ENCODE measurements around the gene ZFAND3.

ZFAND3 gene

DNA sequence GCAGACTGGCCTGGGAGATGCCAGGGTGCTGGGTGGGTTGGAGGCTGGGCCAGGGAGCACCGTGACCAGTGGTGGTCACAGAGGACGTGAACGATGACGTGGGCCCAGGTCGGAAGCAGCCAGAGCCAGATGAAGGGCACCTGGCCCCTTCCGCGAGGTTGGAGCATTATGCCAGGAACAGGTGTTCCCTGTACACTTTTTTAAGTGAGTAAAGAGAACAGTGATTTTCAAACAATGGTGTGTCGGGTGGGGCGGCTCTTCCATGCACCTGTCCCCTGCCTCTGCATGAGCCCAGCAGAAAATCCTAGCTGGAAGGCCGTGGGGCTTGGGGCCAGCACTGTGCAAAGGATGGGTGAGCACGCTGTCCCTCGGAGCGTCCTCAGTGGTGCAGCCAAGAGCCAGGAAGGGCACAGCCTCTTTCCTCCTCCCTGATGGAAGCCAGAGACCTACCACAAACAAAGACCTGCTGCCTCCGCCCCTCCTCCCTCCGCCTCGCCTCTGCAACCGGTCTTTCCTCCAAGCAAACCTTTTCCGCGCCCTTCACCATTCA is 350.5 kb downstream of the ZFAND3 start:
- Histone ChIP-seq H3K36me3 (peaks cover 0 to 24% (median 0%) of the 10 kb centered on the region in 11 experiments; a peak in 5 of 22 replicates), H3K4me3 (no peak overlapping the region), H3K27ac (no peak overlapping the region), H3K4me1 (peaks cover 0 to 12% (median 9%) of the 10 kb centered on the region in 10 experiments; a peak in 13 of 20 replicates), H3K27me3 (no peaks in the 10 kb centered on the region), H3K9me3 (replicated peaks in 1 of 11) (no peaks in the 10 kb centered on the region), H4K20me1 (peaks cover 0 to 27% (median 0%) of the 10 kb centered on the region in 11 experiments; a peak in 7 of 22 replicates), H3K9ac (no peak overlapping the region), H3K4me2 (no peak overlapping the region)
- no peak for TF ChIP-seq Cebpa-rat (IDR thresholded peaks at IDR 0.05)

DNA sequence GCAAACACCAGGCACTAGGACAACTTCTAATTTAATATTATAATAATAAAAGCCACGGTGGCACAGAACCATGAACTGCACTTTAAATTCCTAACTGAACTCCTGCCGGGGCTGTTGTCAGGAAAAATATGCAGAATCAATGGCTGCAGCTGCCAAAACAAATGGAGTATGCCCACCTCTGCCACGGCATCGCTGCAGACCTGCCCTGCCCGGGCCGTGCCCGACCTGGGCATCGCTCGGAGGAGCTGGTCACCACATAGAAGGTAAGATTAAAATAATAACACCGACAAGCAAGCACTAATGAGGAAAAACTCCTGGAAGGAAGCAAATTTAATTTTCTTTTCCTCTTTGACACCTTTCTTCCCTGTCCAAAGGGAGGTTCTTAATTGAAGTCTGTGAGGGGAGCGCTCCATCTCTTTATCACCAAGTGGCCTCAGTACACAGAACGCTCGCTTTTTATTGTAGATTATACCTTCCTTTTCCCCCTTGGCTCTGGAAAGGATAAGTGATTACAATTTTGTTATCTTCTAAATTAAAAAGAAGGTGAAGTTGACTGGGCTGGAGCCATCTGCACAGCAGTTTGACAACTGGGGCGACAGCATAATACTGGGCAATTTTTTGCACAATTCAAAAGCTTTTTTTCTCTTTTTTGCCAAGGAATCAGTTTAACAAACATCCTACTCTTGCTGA is 351.3 kb downstream of the ZFAND3 start:
- H3K36me3 ChIP-seq: peaks cover 0 to 26% (median 0%) of the 10 kb centered on the region in 11 experiments; a peak in 5 of 22 replicates
- no peak overlapping the region for H3K27ac ChIP-seq
- H4K20me1 ChIP-seq: peaks cover 0 to 27% (median 0%) of the 10 kb centered on the region in 11 experiments; a peak in 7 of 22 replicates
- H3K4me1 ChIP-seq: peaks cover 0 to 12% (median 9%) of the 10 kb centered on the region in 10 experiments; a peak in 13 of 20 replicates
- no peak overlapping the region for H3K4me3 ChIP-seq
- no peaks in the 10 kb centered on the region for H3K27me3 ChIP-seq
- no peaks in the 10 kb centered on the region for H3K9me3 ChIP-seq (replicated peaks in 1 of 11)
- H3K9ac ChIP-seq: no peak overlapping the region
- H3K4me2 ChIP-seq: no peak overlapping the region
- no peak for TF ChIP-seq Cebpa-rat (IDR thresholded peaks at IDR 0.05)

DNA sequence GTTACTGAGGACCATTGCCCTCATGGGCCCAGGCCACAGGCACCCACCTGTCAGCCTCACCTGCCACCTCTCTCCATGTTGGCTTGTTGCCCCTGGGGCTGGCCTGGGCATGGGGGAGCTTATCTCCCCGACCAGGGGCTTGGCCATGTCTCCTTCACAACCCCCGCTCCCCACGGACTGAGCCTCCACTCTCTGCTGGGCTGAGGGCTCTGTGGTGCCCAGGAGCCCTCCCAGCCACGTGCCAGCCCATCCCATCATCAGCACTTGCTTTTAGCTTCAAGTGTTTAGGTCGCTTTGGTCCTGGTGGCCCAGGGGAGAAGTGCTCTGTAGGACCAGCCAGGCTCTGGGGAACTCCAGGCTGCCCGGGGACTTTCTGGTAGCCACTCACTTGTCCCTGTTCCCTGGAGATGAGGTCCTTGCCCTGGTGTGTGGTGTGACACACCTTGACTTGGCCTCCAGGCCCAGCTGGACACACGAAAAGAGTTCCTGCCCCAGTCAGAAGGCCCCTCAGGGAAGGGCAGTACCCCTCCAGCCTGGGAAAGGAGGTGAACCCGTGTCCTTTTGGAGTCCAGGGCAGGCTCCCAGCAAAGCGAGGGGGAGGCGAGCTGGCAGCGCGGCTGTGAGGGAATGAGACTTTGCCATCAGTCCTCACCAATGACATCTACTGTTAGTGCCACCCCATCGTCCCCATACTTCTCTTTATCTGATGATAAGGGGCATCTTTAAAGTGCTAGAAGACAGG is 352.6 kb downstream of the ZFAND3 start:
- Histone ChIP-seq H3K36me3 (peaks cover 0 to 26% (median 0%) of the 10 kb centered on the region in 11 experiments; a peak in 5 of 22 replicates), H4K20me1 (peaks cover 0 to 31% (median 0%) of the 10 kb centered on the region in 11 experiments; a peak in 7 of 22 replicates), H3K4me2 (no peak overlapping the region), H3K9me3 (replicated peaks in 1 of 11) (no peaks in the 10 kb centered on the region), H3K27ac (no peak overlapping the region), H3K4me3 (no peak overlapping the region), H3K9ac (no peak overlapping the region), H3K4me1 (peaks cover 0 to 12% (median 9%) of the 10 kb centered on the region in 10 experiments; a peak in 13 of 20 replicates), H3K27me3 (no peaks in the 10 kb centered on the region)
- TF ChIP-seq Cebpa-rat (IDR thresholded peaks at IDR 0.05): no peak

DNA sequence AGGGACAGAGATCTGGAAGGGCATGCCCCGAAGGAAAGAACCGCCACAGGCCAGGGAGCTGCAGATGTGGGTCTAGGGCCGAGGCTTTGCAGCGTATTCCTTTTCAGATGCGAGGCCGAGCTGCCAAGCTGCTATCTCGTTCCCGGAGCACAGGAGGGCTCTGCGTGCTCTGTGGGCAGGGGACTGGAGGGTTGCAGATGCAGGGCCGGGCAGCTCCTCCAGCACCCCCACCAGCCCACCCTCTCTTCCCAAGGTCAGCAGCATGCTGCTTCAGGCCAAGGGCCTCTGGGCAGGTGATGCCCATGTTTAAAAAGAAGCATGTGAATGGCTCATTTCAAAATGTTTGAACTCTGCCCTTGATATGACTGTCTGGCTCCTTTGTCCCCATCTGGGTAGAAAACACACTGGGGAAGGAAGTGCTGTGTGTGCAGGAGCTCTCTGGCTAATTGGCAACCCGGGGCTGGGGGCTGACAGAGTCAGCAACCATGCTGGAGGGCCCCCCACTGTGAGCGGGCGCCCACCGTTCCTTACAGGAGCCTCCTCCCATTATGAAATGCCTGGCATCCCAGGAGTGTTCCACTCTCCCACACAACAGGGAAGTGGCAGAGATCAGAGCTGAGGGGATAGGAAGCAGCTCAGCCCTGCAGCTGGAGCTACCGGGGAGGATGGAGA is 353.3 kb downstream of the ZFAND3 start:
- H3K9me3 ChIP-seq (replicated peaks in 1 of 11): no peaks in the 10 kb centered on the region
- H3K27ac ChIP-seq: no peak overlapping the region
- H3K4me3 ChIP-seq: no peak overlapping the region
- no peak for TF ChIP-seq Cebpa-rat (IDR thresholded peaks at IDR 0.05)
- no peaks in the 10 kb centered on the region for H3K27me3 ChIP-seq
- peaks cover 0 to 5% (median 2%) of the 10 kb centered on the region in 10 experiments; a peak in 13 of 20 replicates for H3K4me1 ChIP-seq
- no peak overlapping the region for H3K9ac ChIP-seq
- H3K4me2 ChIP-seq: no peak overlapping the region
- peaks cover 0 to 26% (median 0%) of the 10 kb centered on the region in 11 experiments; a peak in 5 of 22 replicates for H3K36me3 ChIP-seq
- peaks cover 0 to 25% (median 0%) of the 10 kb centered on the region in 11 experiments; a peak in 7 of 22 replicates for H4K20me1 ChIP-seq

DNA sequence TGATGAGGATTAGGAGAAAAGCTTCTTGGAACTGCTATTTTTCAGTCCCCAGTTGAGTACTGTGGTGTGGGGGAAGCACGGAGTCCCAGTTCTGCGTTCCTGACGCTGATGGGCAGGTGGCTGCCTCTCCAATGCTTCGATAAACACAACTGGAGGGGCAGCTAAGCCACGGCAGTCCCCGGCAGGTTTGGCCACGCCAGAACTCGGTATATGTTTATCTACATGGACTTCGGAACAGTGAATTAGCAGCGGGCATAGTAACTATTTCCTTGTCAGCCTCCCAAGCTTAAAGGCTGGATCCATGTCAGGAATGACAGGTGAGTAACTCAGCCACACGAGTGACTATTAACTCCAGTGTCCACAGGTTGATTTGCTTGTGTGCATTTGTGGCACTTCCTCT is 354.4 kb downstream of the ZFAND3 start:
- H3K9me3 ChIP-seq (replicated peaks in 1 of 11): no peaks in the 10 kb centered on the region
- no peak overlapping the region for H3K4me2 ChIP-seq
- H3K27me3 ChIP-seq: no peaks in the 10 kb centered on the region
- no peaks in the 10 kb centered on the region; a peak in 1 of 20 replicates for H3K4me1 ChIP-seq
- no peak overlapping the region for H3K27ac ChIP-seq
- H4K20me1 ChIP-seq: peaks cover 0 to 15% (median 0%) of the 10 kb centered on the region in 11 experiments; a peak in 6 of 22 replicates
- H3K36me3 ChIP-seq: peaks cover 0 to 26% (median 0%) of the 10 kb centered on the region in 11 experiments; a peak in 5 of 22 replicates
- H3K9ac ChIP-seq: no peak overlapping the region
- H3K4me3 ChIP-seq: no peak overlapping the region
- no peak for TF ChIP-seq Cebpa-rat (IDR thresholded peaks at IDR 0.05)

DNA sequence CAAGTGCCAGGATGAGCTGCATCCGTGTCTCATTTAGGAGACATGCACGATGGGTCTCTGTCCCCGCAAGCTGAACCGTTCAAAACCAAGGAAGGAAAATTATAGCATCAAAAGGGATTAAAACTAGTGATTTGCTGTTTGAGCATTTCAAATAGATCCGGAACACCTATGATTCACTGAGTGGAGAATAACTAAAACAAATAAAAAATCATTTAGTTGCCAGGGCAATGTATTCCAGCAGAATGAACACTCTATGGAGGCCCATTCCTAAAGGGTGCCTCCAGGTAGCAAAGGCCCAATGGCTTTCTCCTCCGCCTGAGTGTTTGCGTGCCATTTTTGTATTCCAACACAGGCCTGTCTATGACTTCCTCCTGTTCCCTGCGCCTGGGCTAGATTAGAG is 354.8 kb downstream of the ZFAND3 start:
- H3K4me3 ChIP-seq: no peak overlapping the region
- H3K4me1 ChIP-seq: no peaks in the 10 kb centered on the region; a peak in 1 of 20 replicates
- TF ChIP-seq Cebpa-rat (IDR thresholded peaks at IDR 0.05): no peak
- H3K4me2 ChIP-seq: no peak overlapping the region
- H3K27me3 ChIP-seq: no peaks in the 10 kb centered on the region
- H3K9me3 ChIP-seq (replicated peaks in 1 of 11): no peaks in the 10 kb centered on the region
- H3K36me3 ChIP-seq: peaks cover 0 to 26% (median 0%) of the 10 kb centered on the region in 11 experiments; a peak in 5 of 22 replicates
- H3K27ac ChIP-seq: no peak overlapping the region
- H3K9ac ChIP-seq: no peak overlapping the region
- peaks cover 0 to 11% (median 0%) of the 10 kb centered on the region in 11 experiments; a peak in 3 of 22 replicates for H4K20me1 ChIP-seq

DNA sequence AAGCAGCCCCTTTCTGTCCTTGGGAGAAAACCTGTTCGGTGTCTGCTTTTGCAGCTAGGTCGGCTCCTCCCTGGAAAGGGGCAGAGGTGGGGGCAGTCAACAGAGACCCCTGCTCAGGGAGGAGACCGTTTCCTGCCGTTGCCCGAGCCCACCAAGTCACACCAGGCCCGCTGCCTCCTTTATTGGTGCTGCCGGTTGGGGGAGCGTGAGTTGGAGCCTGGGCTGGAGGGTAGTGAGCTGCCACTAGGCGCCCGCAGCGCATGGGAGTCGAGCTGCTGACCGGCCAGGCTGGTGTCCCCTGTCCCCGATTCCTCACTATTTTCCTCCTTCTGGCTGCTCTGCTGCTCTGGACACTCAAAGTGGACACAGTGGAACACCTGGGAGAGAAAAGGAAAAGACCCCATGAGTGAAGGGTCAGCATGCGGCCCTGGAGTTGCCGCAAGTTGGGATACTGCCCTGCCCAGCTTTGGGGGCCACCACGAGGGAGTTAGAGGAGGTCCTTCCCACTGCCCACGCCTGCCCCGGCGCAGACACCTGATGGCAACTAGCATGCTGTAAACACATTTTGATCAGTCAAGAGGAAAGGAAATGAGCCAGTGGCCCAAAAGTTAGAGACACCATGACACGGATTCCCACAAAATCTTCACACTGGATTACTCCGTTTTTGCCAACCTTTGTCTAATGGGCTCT is 355.4 kb downstream of the ZFAND3 start:
- Histone ChIP-seq H3K4me1 (no peaks in the 10 kb centered on the region; a peak in 1 of 20 replicates), H3K9ac (no peak overlapping the region), H3K27me3 (no peaks in the 10 kb centered on the region), H3K4me3 (no peak overlapping the region), H3K9me3 (replicated peaks in 1 of 11) (no peaks in the 10 kb centered on the region), H3K4me2 (no peak overlapping the region), H3K36me3 (peaks cover 0 to 26% (median 0%) of the 10 kb centered on the region in 11 experiments; a peak in 5 of 22 replicates), H3K27ac (no peak overlapping the region), H4K20me1 (peaks cover 0 to 15% (median 0%) of the 10 kb centered on the region in 11 experiments; a peak in 5 of 22 replicates)
- no peak for TF ChIP-seq Cebpa-rat (IDR thresholded peaks at IDR 0.05)

DNA sequence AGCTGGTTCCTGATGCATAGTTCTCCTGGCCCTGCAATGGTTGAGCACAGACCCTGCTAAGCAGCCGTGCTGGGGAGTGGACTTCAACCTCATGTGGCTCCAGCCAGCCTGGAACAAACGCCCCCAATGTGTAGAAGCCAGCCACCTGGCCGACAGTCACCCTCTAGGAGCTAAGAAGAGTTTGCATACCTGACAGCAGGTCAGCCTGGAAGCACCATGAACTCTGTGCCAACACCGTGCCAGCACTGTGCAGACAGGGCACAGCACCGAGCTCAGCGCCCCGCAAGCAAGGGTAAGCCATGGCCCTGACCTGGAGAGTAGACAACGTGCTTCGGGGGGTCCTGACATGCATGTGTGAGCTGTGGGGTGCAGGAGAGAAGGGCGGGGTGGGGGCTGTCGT is 356.3 kb downstream of the ZFAND3 start:
- Histone ChIP-seq H4K20me1 (peaks cover 0 to 17% (median 0%) of the 10 kb centered on the region in 11 experiments; a peak in 4 of 22 replicates), H3K27ac (no peak overlapping the region), H3K4me3 (no peak overlapping the region)

More for the DNA sequence above, 356.3 kb downstream of the ZFAND3 start:
- Histone ChIP-seq H3K36me3 (peaks cover 0 to 26% (median 0%) of the 10 kb centered on the region in 11 experiments; a peak in 5 of 22 replicates), H3K4me1 (no peaks in the 10 kb centered on the region; a peak in 1 of 20 replicates), H3K4me2 (no peak overlapping the region), H3K9ac (no peak overlapping the region), H3K27me3 (no peaks in the 10 kb centered on the region), H3K9me3 (replicated peaks in 1 of 11) (no peaks in the 10 kb centered on the region)
- no peak for TF ChIP-seq Cebpa-rat (IDR thresholded peaks at IDR 0.05)
